Calu3 (cell line): ENCODE results near the gene SIRPA. TPM values are rescaled to one million over a fixed set of nuclear protein-coding genes. Genes with fewer than 3 reads are reported as not detected.

Source experiments
- BruUV-seq: library from RNA; stranded (reverse); fragments of 400-500 nt; replicated peaks from 2 replicates; lab custom pipeline; 2021; lab: Mats Ljungman, UMichigan
- CTCF ChIA-PET: fragments of 300-600 bp; sonication (Branson Sonifier 250); formaldehyde crosslinking; loops from one replicate; lab custom pipeline; 2022; ENCODE audit warnings: antibody characterized with exemption; lab: Charles Lee
- DNase-seq: peaks from one replicate; pipeline ENCODE4 v3.0.0; 2022
- H3K27ac Mint-ChIP-seq: one replicate; pipeline ENCODE4 v1.8.0; 2022; ENCODE audit warnings: mixed read lengths; ENCODE audit not compliant: unreplicated experiment
- H3K27me3 Mint-ChIP-seq: one replicate; pipeline ENCODE4 v1.8.0; 2022; ENCODE audit warnings: mixed read lengths; ENCODE audit not compliant: unreplicated experiment
- H3K36me3 Mint-ChIP-seq: one replicate; pipeline ENCODE4 v1.8.0; 2022; ENCODE audit warnings: mild to moderate bottlenecking, moderate library complexity, mixed read lengths; ENCODE audit not compliant: insufficient read depth, unreplicated experiment
- H3K4me1 Mint-ChIP-seq: one replicate; pipeline ENCODE4 v1.8.0; 2022; ENCODE audit warnings: mild to moderate bottlenecking, low read depth, mixed read lengths; ENCODE audit not compliant: unreplicated experiment
- H3K4me3 Mint-ChIP-seq: one replicate; pipeline ENCODE4 v1.8.0; 2022; ENCODE audit warnings: mild to moderate bottlenecking, low read depth, moderate library complexity, mixed read lengths; ENCODE audit not compliant: unreplicated experiment
- H3K9me3 Mint-ChIP-seq: one replicate; pipeline ENCODE4 v1.8.0; 2022; ENCODE audit warnings: low read depth, mixed read lengths; ENCODE audit not compliant: unreplicated experiment
- CTCF ChIP-seq: fragments of 200-600 bp; IDR thresholded peaks from one replicate; pipeline ENCODE4 v1.8.0; 2022; ENCODE audit warnings: antibody characterized with exemption; ENCODE audit not compliant: unreplicated experiment
- intact Hi-C: fragments of 100-400 bp; cut with micrococcal nuclease; formaldehyde crosslinking; loops from one replicate; pipeline ENCODE4 v1.10.0; 2022; ENCODE audit not compliant: unreplicated experiment
- total RNA-seq: library from RNA; stranded (reverse); gene quantifications from 2 replicates; pipeline ENCODE4 v1.2.3, GENCODE V29; 2022

SIRPA gene
- total RNA-seq, 1 experiment from 2014 or later = 24.0 TPM

GRCh38 chr20:1857466-1857865 is 37.7 kb upstream of the SIRPA start:
- no peak for TF ChIP-seq CTCF
- H3K27me3 Mint-ChIP-seq = no peaks in the 10 kb centered on the region
- CTCF ChIA-PET = no interaction called here
- no peak overlapping the region for H3K27ac Mint-ChIP-seq
- no peaks in the 10 kb centered on the region for H3K9me3 Mint-ChIP-seq
- DNase-seq = no peak
- H3K36me3 Mint-ChIP-seq = no peaks in the 10 kb centered on the region
- no peaks in the 10 kb centered on the region for H3K4me1 Mint-ChIP-seq
- no peak overlapping the region for H3K4me3 Mint-ChIP-seq
- no TSS peak for BruUV-seq
- intact Hi-C loops = no loop called here

- no TSS peak for BruUV-seq
- Mint-ChIP-seq H3K4me1 (no peaks in the 10 kb centered on the region), H3K27me3 (no peaks in the 10 kb centered on the region), H3K27ac (no peak overlapping the region), H3K4me3 (no peak overlapping the region), H3K36me3 (no peaks in the 10 kb centered on the region), H3K9me3 (no peaks in the 10 kb centered on the region)
- intact Hi-C loops = no loop called here
- DNase-seq = no peak
- no peak for TF ChIP-seq CTCF
- CTCF ChIA-PET = no interaction called here
Measured at GRCh38 chr20:1858871-1859270, 36.3 kb upstream of the SIRPA start.

DNA sequence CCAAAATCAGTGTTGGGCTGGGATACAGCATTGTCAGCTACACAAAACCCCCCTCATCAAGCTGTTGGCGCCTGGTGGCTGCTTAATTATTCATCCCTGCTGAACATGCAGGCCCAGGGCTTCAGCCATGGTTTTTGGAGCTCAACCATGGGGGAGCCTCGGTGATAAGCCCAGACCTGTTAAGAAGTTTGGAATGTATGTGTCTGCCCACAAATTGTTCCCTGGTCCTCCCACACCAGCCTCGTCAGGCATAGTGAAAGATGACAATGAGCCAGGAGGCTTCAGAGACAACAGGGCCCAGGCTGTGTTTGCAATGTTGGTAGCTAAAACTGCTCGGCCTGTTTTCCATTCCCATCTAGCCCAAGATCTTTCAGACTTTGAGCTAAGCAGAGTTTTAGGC is 34.8 kb upstream of the SIRPA start:
- H3K9me3 Mint-ChIP-seq = no peaks in the 10 kb centered on the region
- H3K36me3 Mint-ChIP-seq = no peaks in the 10 kb centered on the region
- no TSS peak for BruUV-seq
- no peaks in the 10 kb centered on the region for H3K27me3 Mint-ChIP-seq
- no peak overlapping the region for H3K27ac Mint-ChIP-seq
- H3K4me1 Mint-ChIP-seq = no peaks in the 10 kb centered on the region
- CTCF ChIA-PET = no interaction called here
- TF ChIP-seq CTCF = no peak
- H3K4me3 Mint-ChIP-seq = no peak overlapping the region
- intact Hi-C loops = no loop called here
- DNase-seq = no peak

- intact Hi-C loops = no loop called here
- H3K4me3 Mint-ChIP-seq = no peak overlapping the region
- H3K4me1 Mint-ChIP-seq = no peaks in the 10 kb centered on the region
- DNase-seq = no peak
- H3K27ac Mint-ChIP-seq = no peak overlapping the region
- no peaks in the 10 kb centered on the region for H3K9me3 Mint-ChIP-seq
- no TSS peak for BruUV-seq
- CTCF ChIA-PET = interaction anchor here (0.7 kb wide), 1 partner anchor 12 kb away, joined by 3 read pairs; no protein-coding TSS in a partner anchor
- no peaks in the 10 kb centered on the region for H3K27me3 Mint-ChIP-seq
- H3K36me3 Mint-ChIP-seq = no peaks in the 10 kb centered on the region
- TF ChIP-seq CTCF = no peak
Measured at GRCh38 chr20:1861347-1861976, 33.7 kb upstream of the SIRPA start.
